Measurements from ENCODE around the gene PAK3.

Gene PAK3

DNA sequence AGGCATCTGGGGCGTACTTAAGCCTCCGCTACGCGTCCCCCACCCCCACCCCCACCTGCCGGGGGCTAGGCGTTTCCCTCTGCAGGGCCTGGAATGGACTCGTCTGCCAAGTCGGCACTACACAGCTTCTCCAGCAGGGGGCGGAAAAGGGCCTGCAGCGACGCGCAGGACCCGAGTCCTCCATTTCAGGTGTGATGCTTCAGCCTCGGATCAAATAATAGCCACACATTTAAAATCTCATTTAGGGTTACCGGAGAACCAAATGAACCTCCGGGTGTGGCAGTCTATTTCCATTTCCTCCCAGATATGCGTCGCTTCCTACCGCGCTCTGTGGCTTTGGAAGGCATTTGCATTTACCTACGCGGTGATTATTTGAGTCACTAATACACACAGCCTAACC lies 2.9 kb downstream of the PAK3 start:
- Histone ChIP-seq H3K27me3 (ENCODE audit: insufficient read depth, low read depth) (no peaks in the 10 kb centered on the region), H3K36me3 (ENCODE audit: insufficient read depth) (no peaks in the 10 kb centered on the region), H3K4me3 (IDR thresholded peaks at IDR 0.05; ENCODE audit: insufficient read depth, low read depth, low read length) (no peak overlapping the region), H3K79me2 (ENCODE audit: insufficient read depth, low read depth) (no peaks in the 10 kb centered on the region), H3K4me1 (ENCODE audit: low read depth, poor library complexity, severe bottlenecking) (no peaks in the 10 kb centered on the region), H3K9ac (no peak overlapping the region), H4K20me1 (ENCODE audit: insufficient read depth) (no peaks in the 10 kb centered on the region), H2AFZ (ENCODE audit: low read depth) (peak overlapping the region; percentile 80), H3K4me2 (no peak overlapping the region; the same call in 1 of the 2 replicates), H3K27ac (no peak overlapping the region)
- TF ChIP-seq, protein P1, sequence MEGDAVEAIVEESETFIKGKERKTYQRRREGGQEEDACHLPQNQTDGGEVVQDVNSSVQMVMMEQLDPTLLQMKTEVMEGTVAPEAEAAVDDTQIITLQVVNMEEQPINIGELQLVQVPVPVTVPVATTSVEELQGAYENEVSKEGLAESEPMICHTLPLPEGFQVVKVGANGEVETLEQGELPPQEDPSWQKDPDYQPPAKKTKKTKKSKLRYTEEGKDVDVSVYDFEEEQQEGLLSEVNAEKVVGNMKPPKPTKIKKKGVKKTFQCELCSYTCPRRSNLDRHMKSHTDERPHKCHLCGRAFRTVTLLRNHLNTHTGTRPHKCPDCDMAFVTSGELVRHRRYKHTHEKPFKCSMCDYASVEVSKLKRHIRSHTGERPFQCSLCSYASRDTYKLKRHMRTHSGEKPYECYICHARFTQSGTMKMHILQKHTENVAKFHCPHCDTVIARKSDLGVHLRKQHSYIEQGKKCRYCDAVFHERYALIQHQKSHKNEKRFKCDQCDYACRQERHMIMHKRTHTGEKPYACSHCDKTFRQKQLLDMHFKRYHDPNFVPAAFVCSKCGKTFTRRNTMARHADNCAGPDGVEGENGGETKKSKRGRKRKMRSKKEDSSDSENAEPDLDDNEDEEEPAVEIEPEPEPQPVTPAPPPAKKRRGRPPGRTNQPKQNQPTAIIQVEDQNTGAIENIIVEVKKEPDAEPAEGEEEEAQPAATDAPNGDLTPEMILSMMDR (conservative IDR thresholded peaks at IDR 0.05; ENCODE audit: low read depth, low read length) = peak; percentile 78

DNA sequence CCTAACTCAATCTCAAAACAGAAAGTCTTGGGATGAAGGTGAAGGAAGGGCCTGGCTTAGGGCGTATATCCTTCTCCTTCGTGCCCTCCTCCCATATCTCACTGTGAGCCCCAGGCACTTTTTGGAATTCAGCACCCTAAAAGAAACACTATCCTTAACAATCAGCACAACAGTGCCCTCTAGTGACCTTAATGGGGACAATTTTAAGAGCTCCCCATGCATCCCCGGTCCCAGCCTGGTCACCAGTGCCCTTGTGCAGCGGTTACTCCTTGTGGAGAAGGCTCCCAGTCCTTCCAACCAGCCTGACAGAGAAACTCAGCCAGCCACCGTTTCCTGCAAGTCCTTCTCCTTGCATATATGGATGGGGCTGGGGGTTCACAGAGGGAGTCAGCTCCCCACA lies 4.2 kb downstream of the PAK3 start:
- Histone ChIP-seq H3K36me3 (ENCODE audit: insufficient read depth) (no peaks in the 10 kb centered on the region), H3K4me1 (ENCODE audit: low read depth, poor library complexity, severe bottlenecking) (no peaks in the 10 kb centered on the region), H4K20me1 (ENCODE audit: insufficient read depth) (no peaks in the 10 kb centered on the region), H2AFZ (ENCODE audit: low read depth) (no peak overlapping the region), H3K4me3 (IDR thresholded peaks at IDR 0.05; ENCODE audit: insufficient read depth, low read depth, low read length) (no peak overlapping the region), H3K27ac (no peak overlapping the region), H3K9ac (no peak overlapping the region), H3K79me2 (ENCODE audit: insufficient read depth, low read depth) (no peaks in the 10 kb centered on the region), H3K4me2 (no peak overlapping the region), H3K27me3 (ENCODE audit: insufficient read depth, low read depth) (no peaks in the 10 kb centered on the region)
- TF ChIP-seq, protein P1 (conservative IDR thresholded peaks at IDR 0.05; ENCODE audit: low read depth, low read length) = peak; percentile 59

DNA sequence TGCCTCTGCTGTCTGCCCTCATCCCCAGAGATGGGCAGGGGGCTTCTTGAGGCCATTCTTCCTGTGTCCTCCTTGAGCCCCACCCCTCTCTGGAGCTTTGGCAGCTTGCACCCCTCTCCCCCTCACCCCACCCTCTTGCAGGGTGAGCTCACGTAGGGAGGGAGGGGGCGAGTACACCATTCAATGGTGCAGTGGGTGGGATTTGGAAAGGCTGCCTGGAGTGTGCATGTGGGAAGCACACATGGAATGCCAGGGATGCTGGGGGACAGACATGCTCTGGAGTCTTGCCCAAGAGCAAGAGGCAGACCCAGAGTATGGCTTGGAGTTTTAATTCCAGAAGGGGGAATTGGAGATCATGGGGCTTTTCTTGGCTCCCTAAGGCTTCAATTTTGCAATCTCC lies 5.6 kb downstream of the PAK3 start:
- no peak overlapping the region for H3K4me2 ChIP-seq
- no peak overlapping the region for H3K4me3 ChIP-seq (IDR thresholded peaks at IDR 0.05; ENCODE audit: insufficient read depth, low read depth, low read length)
- no peak overlapping the region for H3K9ac ChIP-seq
- no peak overlapping the region for H2AFZ ChIP-seq (ENCODE audit: low read depth)
- H3K36me3 ChIP-seq (ENCODE audit: insufficient read depth) = no peaks in the 10 kb centered on the region
- H3K27me3 ChIP-seq (ENCODE audit: insufficient read depth, low read depth) = no peaks in the 10 kb centered on the region
- TF ChIP-seq, protein P1 (conservative IDR thresholded peaks at IDR 0.05; ENCODE audit: low read depth, low read length) = no peak
- no peaks in the 10 kb centered on the region for H3K4me1 ChIP-seq (ENCODE audit: low read depth, poor library complexity, severe bottlenecking)
- no peaks in the 10 kb centered on the region for H3K79me2 ChIP-seq (ENCODE audit: insufficient read depth, low read depth)
- H4K20me1 ChIP-seq (ENCODE audit: insufficient read depth) = no peaks in the 10 kb centered on the region
- no peak overlapping the region for H3K27ac ChIP-seq

DNA sequence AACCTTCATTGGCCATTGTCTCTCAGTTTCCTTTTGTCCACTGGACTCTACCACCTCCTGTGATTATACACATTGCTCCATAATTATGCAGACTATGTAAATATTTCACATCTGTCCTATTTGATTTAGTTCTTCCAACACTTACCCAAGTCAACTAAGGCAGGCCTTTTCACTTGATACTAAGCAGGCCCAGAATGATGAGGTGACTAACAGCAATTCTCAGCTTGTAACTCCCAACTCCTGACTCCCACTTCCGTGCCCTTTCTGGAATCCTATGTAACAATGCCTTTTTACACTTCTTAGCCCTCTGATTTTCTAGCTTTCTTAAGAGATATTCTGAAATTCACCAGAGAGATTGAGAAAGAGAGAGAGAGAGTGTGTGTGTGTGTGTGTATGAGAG lies 6.6 kb downstream of the PAK3 start:
- Histone ChIP-seq H3K4me2 (no peak overlapping the region), H3K4me1 (ENCODE audit: low read depth, poor library complexity, severe bottlenecking) (no peaks in the 10 kb centered on the region), H3K27me3 (ENCODE audit: insufficient read depth, low read depth) (no peaks in the 10 kb centered on the region), H4K20me1 (ENCODE audit: insufficient read depth) (no peaks in the 10 kb centered on the region), H3K9ac (no peak overlapping the region), H3K79me2 (ENCODE audit: insufficient read depth, low read depth) (no peaks in the 10 kb centered on the region), H3K4me3 (IDR thresholded peaks at IDR 0.05; ENCODE audit: insufficient read depth, low read depth, low read length) (no peak overlapping the region), H3K36me3 (ENCODE audit: insufficient read depth) (no peaks in the 10 kb centered on the region), H2AFZ (ENCODE audit: low read depth) (no peak overlapping the region), H3K27ac (no peak overlapping the region)
- TF ChIP-seq, protein P1 (conservative IDR thresholded peaks at IDR 0.05; ENCODE audit: low read depth, low read length) = no peak
